EH (cell line): ENCODE measurements around the gene TARP.
A peak's percentile ranks its signal among the peaks of the same experiment; 100 is the strongest.
"Not testable (repeated sequence)": the region's sequence is repeated elsewhere in the genome, so short reads cannot be mapped to it uniquely, and the experiment has no call there.

Experiments used
- DNase-seq: peaks from one replicate; pipeline ENCODE4 v3.0.0-alpha.2; 2015; ENCODE audit warnings: low read depth

Gene TARP

GRCh38 chr7:38299275-38299931 is 26.0 kb upstream of the TARP start:
- DNase-seq = no peak

DNA sequence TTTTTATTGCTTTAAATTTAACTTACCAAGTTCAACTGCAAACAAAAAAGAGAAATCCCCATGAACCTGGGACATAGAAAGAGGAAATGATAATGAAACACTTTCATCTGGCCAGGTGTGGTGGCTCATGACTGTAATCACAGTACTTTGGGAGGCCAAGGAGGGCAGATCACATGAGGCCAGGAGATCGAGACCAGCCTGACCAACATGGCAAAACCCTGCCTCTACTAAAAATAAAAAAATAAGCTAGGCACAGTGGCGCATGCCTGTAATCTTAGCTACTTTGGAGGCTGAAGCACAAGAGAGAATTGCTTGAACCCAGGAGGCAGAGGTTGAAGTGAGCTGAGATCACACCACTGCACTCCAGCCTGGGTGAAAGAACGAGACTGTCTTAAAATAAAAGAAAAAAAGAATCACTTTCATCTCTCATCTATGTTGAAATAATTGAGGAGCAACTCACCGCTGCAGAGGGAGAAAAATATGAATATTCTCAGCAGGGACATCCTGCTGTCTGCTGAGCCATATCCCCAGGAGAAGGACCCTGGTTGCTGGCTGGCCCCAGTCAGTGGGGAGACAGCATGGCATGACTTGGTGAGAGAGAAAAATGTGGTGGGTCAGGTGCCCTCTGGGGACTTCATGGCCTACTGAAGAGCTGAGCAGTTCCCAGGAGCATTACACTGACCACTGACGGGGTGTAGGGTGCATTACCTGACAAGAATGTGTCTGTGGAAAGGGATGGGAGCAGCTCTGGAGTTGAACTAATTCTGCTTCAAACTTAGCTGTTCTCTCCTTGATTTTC is 22.8 kb upstream of the TARP start:
- DNase-seq = no peak

GRCh38 chr7:38294926-38295325 is 21.5 kb upstream of the TARP start:
- no peak for DNase-seq

- no peak for DNase-seq
Observed at GRCh38 chr7:38292442-38292841, 19.0 kb upstream of the TARP start.

GRCh38 chr7:38291650-38292049 is 18.2 kb upstream of the TARP start:
- DNase-seq = no peak

DNA sequence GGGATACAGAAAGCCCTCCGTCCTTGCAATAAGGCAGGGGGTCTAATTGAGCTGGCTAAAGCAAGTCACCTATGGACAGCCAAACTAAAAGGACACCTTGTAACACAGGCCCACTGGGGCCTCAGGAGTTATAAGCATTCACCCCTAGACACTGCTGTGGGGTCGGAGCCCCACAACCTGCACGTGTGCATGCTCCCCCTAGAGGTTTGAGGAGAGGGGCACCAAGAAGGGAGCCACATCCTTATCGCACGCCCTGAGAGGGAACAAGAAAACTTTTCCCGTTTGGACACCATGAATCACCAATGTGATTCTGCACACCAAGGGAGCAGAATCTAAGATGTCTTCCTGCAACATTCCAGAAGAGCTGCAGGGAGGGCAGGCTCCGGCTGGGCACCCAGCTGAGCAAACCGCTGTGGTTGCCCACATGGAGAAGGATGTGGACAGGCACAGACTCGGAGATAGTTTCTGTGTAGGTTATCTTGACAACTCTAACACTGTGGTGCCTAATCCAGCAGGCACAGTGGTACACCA is 17.7 kb upstream of the TARP start:
- DNase-seq = no peak

DNA sequence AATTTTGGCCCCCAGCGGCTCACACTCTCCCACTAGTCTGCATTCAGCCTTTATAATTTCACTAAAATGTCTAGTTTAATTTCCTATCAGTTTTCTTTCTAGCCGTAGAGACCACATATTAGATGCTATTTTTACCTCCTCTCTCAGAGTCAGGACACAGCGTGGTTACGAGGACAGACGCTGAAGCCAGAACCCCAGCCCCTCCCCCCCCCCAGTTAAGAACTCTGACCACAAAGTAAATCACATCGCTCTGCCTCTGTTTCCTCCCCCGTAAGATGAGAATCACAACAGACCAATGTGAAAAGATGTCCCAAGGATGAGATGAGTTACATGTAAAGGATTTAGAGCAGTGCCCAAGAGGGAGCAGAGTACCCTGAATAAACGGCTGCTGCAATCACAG is 11.1 kb upstream of the TARP start:
- DNase-seq = no peak

DNA sequence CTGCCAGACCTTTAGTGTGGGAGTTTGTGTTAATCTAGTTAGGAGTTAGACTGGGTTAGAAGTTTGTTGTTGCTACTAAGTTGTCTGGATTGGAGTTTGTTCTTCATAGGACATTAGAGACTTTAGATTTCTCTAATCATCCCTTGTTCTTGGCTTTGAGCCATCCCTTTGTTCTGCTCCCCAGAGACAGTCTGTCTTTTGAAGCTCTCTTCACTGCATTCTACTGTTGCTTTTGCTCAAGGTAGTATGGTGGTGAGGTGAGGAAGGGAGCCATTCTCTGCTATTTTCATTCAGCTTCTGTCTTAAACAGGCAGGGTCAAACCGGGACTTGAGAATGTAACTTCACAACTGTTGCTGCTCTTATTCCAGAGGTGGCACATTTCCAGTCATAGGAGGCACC is 10.4 kb upstream of the TARP start:
- no peak for DNase-seq

DNA sequence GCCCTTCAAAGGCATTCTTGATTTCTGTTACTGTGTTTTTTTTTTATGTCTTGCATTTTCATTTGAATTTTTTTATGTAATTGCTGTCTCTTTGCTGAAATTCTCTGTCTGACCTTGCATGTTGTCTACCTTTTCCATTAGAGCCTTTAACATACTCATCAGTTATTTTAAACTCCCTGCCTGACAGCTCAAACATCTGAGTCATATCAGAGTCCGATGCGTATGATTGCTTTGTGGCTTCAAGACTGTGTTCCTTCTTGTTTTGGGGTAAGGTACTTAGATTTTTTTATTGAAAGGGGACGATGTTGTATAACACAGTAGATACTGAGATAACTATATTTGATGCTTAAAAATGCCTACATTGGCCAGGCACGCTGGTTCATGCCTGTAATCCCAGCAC is 9.7 kb upstream of the TARP start:
- no peak for DNase-seq

DNA sequence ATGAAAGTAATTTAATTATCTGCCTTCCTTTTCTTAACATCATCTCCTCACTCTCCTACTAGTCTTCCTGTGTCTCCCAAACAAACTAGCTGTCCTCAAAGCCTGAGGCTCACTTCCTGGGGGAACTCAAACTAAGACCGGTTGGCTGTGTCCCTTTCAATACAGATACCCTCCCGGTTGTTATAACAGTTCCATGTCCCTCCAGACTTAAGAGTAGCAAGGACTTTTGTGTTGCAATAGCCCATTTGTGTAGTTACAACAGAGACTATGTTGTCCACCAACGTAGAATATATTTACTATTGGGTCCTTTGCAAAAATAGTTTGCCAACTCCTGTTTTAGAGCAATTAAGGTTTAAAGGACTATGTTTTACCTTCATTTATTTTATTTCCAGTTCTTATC is 8.6 kb upstream of the TARP start:
- no peak for DNase-seq

DNA sequence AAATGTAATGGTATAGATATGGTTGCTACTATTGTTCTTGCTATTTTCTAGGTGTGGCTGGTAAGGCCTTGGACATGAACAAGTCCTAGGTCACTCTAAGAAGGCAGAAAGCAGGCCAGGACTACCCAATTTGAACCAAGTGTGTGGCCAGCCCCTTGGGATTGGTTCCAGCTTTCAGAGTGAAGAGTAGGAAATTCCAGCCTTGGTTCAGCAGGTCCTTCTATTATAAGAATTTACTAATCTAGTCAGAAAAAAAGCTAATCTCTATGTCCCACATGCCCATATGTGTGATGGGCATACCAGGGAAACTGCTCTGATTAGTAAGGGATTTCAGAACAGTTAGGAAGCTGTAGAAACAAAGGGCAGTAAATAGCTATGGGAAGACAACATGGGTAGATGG is 7.8 kb upstream of the TARP start:
- no peak for DNase-seq

- no peak for DNase-seq
Observed at GRCh38 chr7:38280707-38281106, 7.3 kb upstream of the TARP start.

DNA sequence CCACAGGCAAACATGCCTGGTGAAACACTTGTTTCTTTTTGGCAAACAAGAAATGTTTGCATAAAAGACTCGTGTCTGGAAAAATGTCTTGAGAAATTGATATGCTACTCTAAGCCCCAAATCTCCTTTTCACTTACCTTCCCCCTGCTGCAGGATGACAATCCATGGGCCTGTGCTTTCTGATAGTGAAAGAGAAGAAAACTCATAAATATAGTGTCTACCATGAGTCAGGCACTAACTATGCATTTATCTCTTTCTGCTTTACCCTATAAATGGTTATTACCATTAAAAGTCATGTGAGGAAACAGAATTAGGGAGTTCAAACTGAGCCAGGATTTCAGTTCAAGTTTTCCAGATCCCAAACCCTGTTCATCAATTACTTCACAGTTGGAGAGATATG is 6.6 kb upstream of the TARP start:
- DNase-seq = peak; percentile 13

DNA sequence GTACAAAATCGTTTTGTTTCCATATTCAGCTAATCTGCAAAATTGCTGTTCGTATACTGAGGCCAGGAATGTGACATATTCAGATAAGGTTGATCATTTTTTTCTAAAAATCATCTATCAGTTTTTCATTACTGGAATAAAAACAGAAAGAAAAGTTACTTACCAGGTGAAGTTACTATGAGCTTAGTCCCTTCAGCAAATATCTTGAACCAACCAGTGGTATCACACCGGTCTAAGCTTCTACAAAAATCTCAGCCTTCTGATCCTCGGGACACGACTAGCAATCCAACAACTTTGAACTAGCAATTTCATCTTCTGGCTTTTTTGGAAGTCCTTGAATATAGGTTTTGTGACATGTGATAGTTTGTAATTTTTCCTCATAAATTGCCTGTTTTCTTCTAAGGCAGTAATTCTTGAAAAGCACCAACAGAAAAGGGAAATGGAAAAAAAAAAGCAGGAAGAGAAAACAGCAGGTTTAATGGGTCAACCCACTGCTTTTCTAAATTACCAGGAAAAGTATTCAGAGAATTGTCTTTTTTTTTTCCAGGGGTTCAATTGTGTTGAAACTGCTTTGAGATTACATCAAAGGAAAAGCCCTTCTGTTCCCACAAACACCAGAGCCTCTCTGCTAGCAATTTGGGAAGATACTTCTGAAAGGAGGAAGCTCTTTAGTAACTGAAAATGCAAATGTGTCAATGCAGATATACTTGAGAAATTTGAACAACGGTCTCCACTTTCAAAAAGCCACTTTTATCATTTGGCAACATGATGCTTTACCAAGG is 2.9 kb upstream of the TARP start:
- DNase-seq = no peak

- DNase-seq = no peak
Observed at GRCh38 chr7:38274927-38275620, 1.6 kb upstream of the TARP start.

DNA sequence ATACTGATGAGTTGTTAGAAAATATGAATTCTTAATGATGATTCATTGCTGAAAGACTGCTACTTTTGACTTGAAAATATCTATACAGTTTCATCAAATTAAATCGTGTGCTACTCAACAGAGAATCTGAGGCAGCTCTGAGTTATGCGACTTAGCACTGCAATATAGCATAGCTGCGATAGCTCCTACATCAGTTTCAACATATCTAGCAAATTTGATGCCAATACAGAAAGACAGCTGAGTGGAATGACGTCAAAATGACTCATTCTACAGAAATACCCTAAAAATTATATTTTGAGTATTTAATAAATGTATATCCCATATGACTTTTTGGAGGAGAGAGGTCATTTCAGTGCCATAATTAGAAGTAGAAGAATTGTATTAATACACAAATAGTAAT is 1.1 kb upstream of the TARP start:
- no peak for DNase-seq

DNA sequence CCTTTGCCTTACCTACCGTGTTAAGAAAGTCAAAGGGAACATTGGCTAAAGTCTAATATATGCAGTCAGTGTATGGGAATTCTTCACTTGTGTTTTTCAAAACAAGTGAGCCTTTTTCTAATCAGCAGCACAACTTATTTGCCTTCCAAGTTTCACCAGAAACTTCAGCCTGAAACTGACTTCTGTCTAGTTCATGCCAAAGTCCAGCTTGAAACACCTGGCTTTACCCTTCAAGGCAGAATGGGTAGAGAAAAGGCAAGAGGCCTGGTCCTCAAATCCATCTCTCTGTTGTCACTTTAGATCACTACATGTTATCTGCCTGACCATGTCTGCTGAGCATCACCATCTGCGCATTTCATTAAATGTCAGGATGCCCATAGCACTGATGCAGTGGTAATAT is 3.0 kb downstream of the TARP start:
- not testable (repeated sequence) for DNase-seq

DNA sequence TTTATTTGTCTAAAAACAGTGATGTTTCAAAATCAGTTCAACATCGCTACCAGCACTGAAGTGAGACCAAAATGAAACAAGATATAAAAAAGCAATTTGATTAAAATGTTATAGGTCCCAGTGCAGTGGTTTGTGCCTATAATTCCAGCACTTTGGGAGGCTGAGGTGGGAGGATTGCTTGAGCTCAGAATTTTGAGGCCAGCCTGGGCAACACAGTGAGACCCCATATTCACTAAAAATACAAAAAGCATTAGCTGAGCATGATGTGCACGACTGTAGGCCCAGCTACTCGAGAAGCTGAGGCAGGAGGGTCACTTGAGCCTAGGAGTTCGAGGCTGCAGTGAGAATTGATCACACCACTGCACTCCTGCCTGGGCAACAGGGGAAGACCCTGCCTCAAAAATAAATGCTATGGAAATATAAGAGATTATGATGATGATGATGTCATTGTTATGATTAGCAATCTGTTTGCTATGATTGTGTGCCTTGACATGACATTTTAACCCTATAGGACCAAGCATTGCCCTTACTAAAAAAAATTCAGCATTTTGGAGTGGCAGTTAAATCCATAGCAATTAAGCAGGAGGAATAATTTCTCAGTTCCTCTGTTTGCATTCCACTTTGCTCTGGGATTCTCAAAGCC is 3.6 kb downstream of the TARP start:
- not testable (repeated sequence) for DNase-seq

DNA sequence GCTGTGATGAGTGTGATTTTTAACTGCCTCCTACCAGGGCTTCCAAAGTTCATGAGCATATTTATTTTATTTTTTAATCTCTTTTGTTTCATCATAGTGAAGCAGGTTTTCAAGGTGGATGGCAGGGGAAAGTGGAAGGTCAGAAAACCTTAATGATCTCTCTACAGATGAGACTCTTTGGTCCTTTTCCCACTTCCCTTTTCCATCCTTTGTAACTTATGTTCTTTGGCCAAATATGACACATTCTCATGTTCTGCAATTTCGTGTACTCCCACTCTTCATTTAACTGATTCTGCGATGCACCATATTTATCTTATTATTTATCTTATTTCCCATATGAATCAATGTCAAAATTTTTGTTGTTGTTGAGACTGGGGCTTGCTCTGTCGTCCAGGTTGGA is 7.5 kb downstream of the TARP start:
- not testable (repeated sequence) for DNase-seq

DNA sequence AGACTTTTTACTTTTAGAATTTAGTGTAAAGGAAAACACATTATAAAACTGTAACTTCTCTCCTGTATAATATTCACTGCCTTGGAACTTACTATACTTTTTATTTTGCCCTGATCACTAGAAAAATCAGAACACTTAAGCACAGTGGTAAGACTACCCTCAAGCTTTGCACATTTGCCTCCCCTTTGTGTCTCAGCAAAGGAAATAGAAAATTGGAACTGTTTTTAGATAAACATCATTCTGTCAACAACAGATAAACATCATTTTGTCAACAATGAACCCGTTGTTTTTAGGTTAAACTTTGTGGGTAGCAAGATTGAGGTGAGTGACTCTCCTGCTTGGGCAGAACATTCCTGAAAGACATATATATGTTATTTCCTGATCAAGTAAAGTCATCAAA is 8.8 kb downstream of the TARP start:
- DNase-seq = not testable (repeated sequence)

DNA sequence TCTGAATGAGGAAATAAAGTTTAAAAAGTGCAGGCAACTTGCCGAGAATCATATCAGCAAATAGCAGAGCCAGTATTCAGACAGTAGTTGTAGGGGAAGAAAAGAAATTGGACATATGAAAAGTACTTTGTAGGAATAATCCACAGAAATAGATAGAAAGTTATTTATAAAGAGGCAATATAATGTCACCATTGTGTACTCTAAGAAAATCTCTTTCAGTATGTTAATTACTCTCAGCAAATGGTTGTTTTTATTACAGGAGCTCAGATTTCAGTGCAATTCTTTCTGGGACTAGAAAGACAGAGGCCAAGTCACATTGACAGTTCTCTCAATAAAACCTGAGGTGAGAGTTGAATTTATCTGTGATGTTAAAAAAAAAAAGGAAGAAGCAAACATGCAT is 10.2 kb downstream of the TARP start:
- DNase-seq = not testable (repeated sequence)

DNA sequence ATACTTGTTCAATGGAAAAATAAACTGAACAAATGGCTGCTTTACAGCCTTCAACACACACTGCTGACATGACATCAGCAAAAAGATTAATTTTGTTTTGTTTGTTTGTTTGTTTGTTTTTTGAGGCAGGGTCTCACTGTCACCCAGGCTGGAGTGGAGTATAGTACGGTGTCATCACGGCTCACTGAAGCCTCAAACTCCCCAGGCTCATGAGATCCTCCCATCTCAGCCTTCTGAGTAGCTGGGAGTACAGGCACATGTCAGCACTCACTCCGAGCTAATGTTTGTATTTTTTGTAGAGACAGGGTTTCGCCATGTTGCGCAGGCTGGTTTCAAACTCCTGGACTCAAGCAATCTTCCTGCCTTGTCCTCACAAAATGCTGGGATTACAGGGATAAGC is 10.9 kb downstream of the TARP start:
- DNase-seq = no peak
